NCI-H345 treated with DMSO at 0.1 percent for 48 hours (cell line): ENCODE data around the gene CNTN5.

Source experiments
- DNase-seq: peaks from one replicate; lab custom pipeline; 2025; ENCODE audit not compliant: unreplicated experiment; lab: John Stamatoyannopoulos, UW

The CNTN5 gene

GRCh38 chr11:100397401-100397800 lies 1376.7 kb downstream of the CNTN5 start:
- no peak for DNase-seq

GRCh38 chr11:100403816-100404215 lies 1383.1 kb downstream of the CNTN5 start:
- no peak for DNase-seq

GRCh38 chr11:100404907-100405306 lies 1384.2 kb downstream of the CNTN5 start:
- DNase-seq = no peak
